ENCODE measurements around the gene LCK.

Gene LCK

GRCh38 chr1:32215629-32216480 lies 35.2 kb upstream of the LCK start:
- DNase-seq (ENCODE audit: extremely low read depth, low read depth) = no peak
- peak; percentile 93 for TF ChIP-seq CTCF (IDR thresholded peaks at IDR 0.05; ENCODE audit: low read depth, low read length, missing control alignments)
- H3K4me3 ChIP-seq (replicated peaks; ENCODE audit: low read depth, low read length) = no peak overlapping the region

- DNase-seq (ENCODE audit: extremely low read depth, low read depth) = no peak
- no peak overlapping the region for H3K4me3 ChIP-seq (replicated peaks; ENCODE audit: low read depth, low read length)
- no peak for TF ChIP-seq CTCF (IDR thresholded peaks at IDR 0.05; ENCODE audit: low read depth, low read length, missing control alignments)
These were observed 34.5 kb upstream of the LCK start for GRCh38 chr1:32216566-32216965.

GRCh38 chr1:32219022-32219421 lies 32.0 kb upstream of the LCK start:
- no peak overlapping the region for H3K4me3 ChIP-seq (replicated peaks; ENCODE audit: low read depth, low read length)

GRCh38 chr1:32220746-32221580 lies 30.1 kb upstream of the LCK start:
- no peak for TF ChIP-seq CTCF (IDR thresholded peaks at IDR 0.05; ENCODE audit: low read depth, low read length, missing control alignments)
- DNase-seq (ENCODE audit: extremely low read depth, low read depth) = no peak
- peak overlapping the region; percentile 98 for H3K4me3 ChIP-seq (replicated peaks; ENCODE audit: low read depth, low read length)

More at GRCh38 chr1:32219022-32219421, 32.0 kb upstream of the LCK start:
- TF ChIP-seq CTCF (IDR thresholded peaks at IDR 0.05; ENCODE audit: low read depth, low read length, missing control alignments) = no peak
- no peak for DNase-seq (ENCODE audit: extremely low read depth, low read depth)

- DNase-seq (ENCODE audit: extremely low read depth, low read depth) = no peak
- peak overlapping the region; percentile 98 for H3K4me3 ChIP-seq (replicated peaks; ENCODE audit: low read depth, low read length)
These were observed 29.5 kb upstream of the LCK start for GRCh38 chr1:32221581-32221979.

More at GRCh38 chr1:32221581-32221979, 29.5 kb upstream of the LCK start:
- TF ChIP-seq CTCF (IDR thresholded peaks at IDR 0.05; ENCODE audit: low read depth, low read length, missing control alignments) = no peak
